H9 (cell line): ENCODE measurements around the gene UBE2L3. TPM values are rescaled to one million over a fixed set of nuclear protein-coding genes. Genes with fewer than 3 reads are reported as not detected.
"Not testable (repeated sequence)": the region's sequence is repeated elsewhere in the genome, so short reads cannot be mapped to it uniquely, and the experiment has no call there.

Source experiments
- DNase-seq: peaks from one replicate; pipeline ENCODE4 v3.0.0-alpha.2; 2017
- H2AFZ ChIP-seq: one replicate; pipeline ENCODE4 v1.6.1; 2013; ENCODE audit warnings: mild to moderate bottlenecking, low read length, control low read depth, moderate library complexity
- H2AK5ac ChIP-seq: 2 replicates; pipeline ENCODE4 v1.6.1; 2013; ENCODE audit warnings: low read length, control low read depth, mixed read lengths; ENCODE audit not compliant: insufficient read length
- H2BK120ac ChIP-seq: one replicate; pipeline ENCODE4 v1.6.1; 2013; ENCODE audit warnings: low read depth, mild to moderate bottlenecking, low read length, control low read depth, inconsistent platforms; ENCODE audit not compliant: poor library complexity, severe bottlenecking
- H2BK12ac ChIP-seq: 2 replicates; pipeline ENCODE4 v1.6.1; 2013; ENCODE audit warnings: low read length, control low read depth, mixed read lengths, low read depth; ENCODE audit not compliant: insufficient read length
- H2BK15ac ChIP-seq: 2 replicates; pipeline ENCODE4 v1.6.1; 2013; ENCODE audit warnings: low read depth, low read length, control low read depth
- H2BK20ac ChIP-seq: one replicate; pipeline ENCODE4 v1.6.1; 2013; ENCODE audit warnings: low read depth, mild to moderate bottlenecking, low read length, control low read depth, inconsistent platforms; ENCODE audit not compliant: poor library complexity, severe bottlenecking
- H2BK5ac ChIP-seq: 2 replicates; pipeline ENCODE4 v1.6.1; 2013; ENCODE audit warnings: low read length, control low read depth, mixed read lengths; ENCODE audit not compliant: insufficient read length
- H3K14ac ChIP-seq: 2 replicates; pipeline ENCODE4 v1.6.1; 2013; ENCODE audit warnings: low read length, control low read depth; ENCODE audit not compliant: insufficient read depth
- H3K18ac ChIP-seq: 2 replicates; pipeline ENCODE4 v1.6.1; 2013; ENCODE audit warnings: low read depth, mild to moderate bottlenecking, mixed read lengths, low read length, control low read depth; ENCODE audit not compliant: insufficient read length
- H3K23ac ChIP-seq: 2 replicates; pipeline ENCODE4 v1.6.1; 2013; ENCODE audit warnings: low read length, control low read depth, mixed read lengths, low read depth; ENCODE audit not compliant: insufficient read length
- H3K23me2 ChIP-seq: 2 replicates; pipeline ENCODE4 v1.6.1; 2013; ENCODE audit warnings: low read depth, mild to moderate bottlenecking, mixed read lengths, low read length, control low read depth; ENCODE audit not compliant: insufficient read length, poor library complexity, severe bottlenecking
- H3K27ac ChIP-seq: 2 replicates; pipeline ENCODE4 v1.5.1; 2013; ENCODE audit warnings: low read length, control low read depth, mixed read lengths, low read depth; ENCODE audit not compliant: insufficient read length
- H3K27me3 ChIP-seq: 2 replicates; pipeline ENCODE4 v1.6.1; 2013; ENCODE audit warnings: low read length, control low read depth, inconsistent platforms; ENCODE audit not compliant: insufficient read depth
- H3K4ac ChIP-seq: 2 replicates; pipeline ENCODE4 v1.6.1; 2013; ENCODE audit warnings: low read depth, mild to moderate bottlenecking, control low read depth, inconsistent platforms, low read length, moderate library complexity
- H3K4me1 ChIP-seq: 2 replicates; pipeline ENCODE4 v1.6.1; 2013; ENCODE audit warnings: low read length, control low read depth, inconsistent platforms; ENCODE audit not compliant: insufficient read depth
- H3K4me2 ChIP-seq: 2 replicates; pipeline ENCODE4 v1.6.1; 2013; ENCODE audit warnings: low read length, control low read depth, mixed read lengths; ENCODE audit not compliant: insufficient read length, insufficient read depth
- H3K56ac ChIP-seq: 2 replicates; pipeline ENCODE4 v1.6.1; 2013; ENCODE audit warnings: low read depth, mild to moderate bottlenecking, mixed read lengths, low read length, control low read depth; ENCODE audit not compliant: insufficient read length
- H3K79me1 ChIP-seq: 2 replicates; pipeline ENCODE4 v1.6.1; 2013; ENCODE audit warnings: low read depth, mild to moderate bottlenecking, moderate library complexity, low read length, control low read depth, inconsistent platforms; ENCODE audit not compliant: insufficient read depth, poor library complexity, severe bottlenecking
- H3K79me2 ChIP-seq: 2 replicates; pipeline ENCODE4 v1.6.1; 2013; ENCODE audit warnings: low read length, control low read depth, inconsistent platforms; ENCODE audit not compliant: insufficient read depth
- H3K9ac ChIP-seq: 2 replicates; pipeline ENCODE4 v1.6.1; 2013; ENCODE audit warnings: low read length, control low read depth, mixed read lengths; ENCODE audit not compliant: insufficient read length; ENCODE audit errors: extremely low read depth
- H3K9me3 ChIP-seq: one replicate; pipeline ENCODE4 v1.6.1; 2013; ENCODE audit warnings: low read depth, low read length, inconsistent platforms; ENCODE audit not compliant: control insufficient read depth
- H3T11ph ChIP-seq: one replicate; pipeline ENCODE4 v1.6.1; 2013; ENCODE audit warnings: mild to moderate bottlenecking, low read length, control low read depth, inconsistent platforms
- H4K20me1 ChIP-seq: one replicate; pipeline ENCODE4 v1.6.1; 2013; ENCODE audit not compliant: control insufficient read depth, insufficient read length, insufficient read depth
- H4K5ac ChIP-seq: 2 replicates; pipeline ENCODE4 v1.6.1; 2013; ENCODE audit warnings: low read depth, mild to moderate bottlenecking, mixed read lengths, low read length, control low read depth; ENCODE audit not compliant: insufficient read length
- H4K8ac ChIP-seq: replicated peaks from 2 replicates; pipeline ENCODE4 v1.6.1; 2013; ENCODE audit warnings: low read length, control low read depth, mixed read lengths, low read depth; ENCODE audit not compliant: insufficient read length
- H4K91ac ChIP-seq: 2 replicates; pipeline ENCODE4 v1.6.1; 2013; ENCODE audit warnings: low read depth, mild to moderate bottlenecking, moderate library complexity, mixed read lengths, low read length, control low read depth; ENCODE audit not compliant: insufficient read length
- H3K27ac Mint-ChIP-seq, 3 experiments: 2 replicates in 2 of 3; 3 replicates in 1 of 3; pipeline ENCODE4 v1.8.0; 2020 to 2021; ENCODE audit warnings: mixed read lengths in 3 of 3, mild to moderate bottlenecking in 1 of 3, moderate library complexity in 1 of 3
- H3K27me3 Mint-ChIP-seq: 2 replicates; pipeline ENCODE4 v1.8.0; 2021; ENCODE audit warnings: low read depth, mild to moderate bottlenecking, moderate library complexity, mixed read lengths
- H3K36me3 Mint-ChIP-seq, 3 experiments: 2 replicates in 2 of 3; 3 replicates in 1 of 3; pipeline ENCODE4 v1.8.0; 2020 to 2021; ENCODE audit warnings: low read depth in 3 of 3, mixed read lengths in 3 of 3; ENCODE audit not compliant: insufficient read depth in 1 of 3
- H3K4me1 Mint-ChIP-seq, 2 experiments: 2 replicates each; pipeline ENCODE4 v1.8.0; 2020; ENCODE audit warnings: mixed read lengths in 2 of 2
- H3K4me3 Mint-ChIP-seq, 2 experiments: 2 replicates in 1 of 2; 3 replicates in 1 of 2; pipeline ENCODE4 v1.8.0; 2020 to 2021; ENCODE audit warnings: mild to moderate bottlenecking in 2 of 2, mixed read lengths in 2 of 2, moderate library complexity in 1 of 2
- H3K9me3 Mint-ChIP-seq, 2 experiments: 2 replicates in 1 of 2; 3 replicates in 1 of 2; pipeline ENCODE4 v1.8.0; 2020; ENCODE audit warnings: mild to moderate bottlenecking in 2 of 2, mixed read lengths in 2 of 2, moderate library complexity in 1 of 2
- CTCF ChIP-seq: fragments of 200-600 bp; sonication (generic); conservative IDR thresholded peaks from 3 replicates; pipeline ENCODE4 v1.8.0; 2021; ENCODE audit warnings: antibody characterized with exemption, mild to moderate bottlenecking
- whole genome bisulfite sequencing: extraction: QIAGEN DNeasy Blood & Tissue Kit; methylation state at CpG from one replicate; pipeline ENCODE4 v1.1.7; 2013; ENCODE audit warnings: missing lambda C conversion rate, low lambda C conversion rate, mixed read lengths; ENCODE audit not compliant: insufficient read length; ENCODE audit errors: extremely low coverage; 5-methylcytosine and 5-hydroxymethylcytosine counted together
- total RNA-seq: library from RNA; stranded (reverse); gene quantifications from 2 replicates; pipeline ENCODE4 v1.2.1, GENCODE V29; 2021

The UBE2L3 gene
- total RNA-seq, 1 experiment from 2014 or later: 79.7 TPM

DNA sequence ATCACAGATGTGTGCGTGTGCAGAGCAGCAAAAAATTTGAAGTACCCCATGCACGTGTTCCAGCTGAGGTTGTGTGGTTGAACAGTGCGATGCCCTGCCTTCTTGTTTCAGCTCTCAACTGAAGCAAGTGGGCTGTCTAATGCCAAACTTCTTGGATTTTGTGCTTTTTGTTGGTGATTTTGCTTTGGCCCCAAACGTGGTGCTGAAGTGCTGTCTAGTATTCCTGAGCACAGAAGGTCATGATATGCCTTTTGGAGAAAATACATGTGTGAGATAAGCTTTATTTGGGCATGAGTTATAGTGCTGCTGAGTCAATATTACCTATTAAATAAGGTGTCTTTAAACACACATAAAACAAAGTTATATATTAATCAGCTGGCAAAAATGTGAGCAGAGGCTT is 48.2 kb downstream of the UBE2L3 start:
- Histone ChIP-seq H2BK5ac (no peak overlapping the region), H3K18ac (no peak overlapping the region), H3K9ac (no peak overlapping the region), H2BK12ac (no peak overlapping the region), H3K56ac (no peak overlapping the region), H3K4me1 (no peaks in the 10 kb centered on the region; the same call in 1 of the 2 replicates), H3K14ac (no peak overlapping the region), H3K27ac (no peak overlapping the region), H3K27me3 (no peaks in the 10 kb centered on the region), H3K23me2 (no peaks in the 10 kb centered on the region), H4K20me1 (no peaks in the 10 kb centered on the region), H3K23ac (no peak overlapping the region), H3T11ph (no peak overlapping the region), H4K8ac (no peak overlapping the region), H2BK15ac (no peak overlapping the region), H2BK20ac (no peak overlapping the region), H3K79me1 (no peaks in the 10 kb centered on the region), H3K4ac (no peak overlapping the region), H2AFZ (no peak overlapping the region), H4K91ac (no peak overlapping the region), H3K4me2 (no peak overlapping the region), H4K5ac (no peak overlapping the region), H3K9me3 (no peaks in the 10 kb centered on the region), H2AK5ac (no peak overlapping the region), H3K79me2 (peaks cover 4% of the 10 kb centered on the region; the same call in 1 of the 2 replicates), H2BK120ac (no peak overlapping the region)
- H3K27ac Mint-ChIP-seq: no peak overlapping the region
- H3K27me3 Mint-ChIP-seq: peaks cover 1% of the 10 kb centered on the region; the same call in 1 of the 2 replicates
- no peak for TF ChIP-seq CTCF
- H3K36me3 Mint-ChIP-seq: peaks cover 30 to 49% (median 41%) of the 10 kb centered on the region in 3 experiments; a peak in 6 of 7 replicates
- DNase-seq: no peak
- no peaks in the 10 kb centered on the region; a peak in 1 of 4 replicates for H3K4me1 Mint-ChIP-seq
- H3K9me3 Mint-ChIP-seq: no peaks in the 10 kb centered on the region
- no CpG with 5 or more reads among the region's 4 CpGs for WGBS
- no peak overlapping the region for H3K4me3 Mint-ChIP-seq

GRCh38 chr22:21617337-21617736 is 49.8 kb downstream of the UBE2L3 start:
- H3K4me1 Mint-ChIP-seq, H3K4me2 ChIP-seq: not testable (repeated sequence)
- no CpG with 5 or more reads among the region's 6 CpGs for WGBS

More at GRCh38 chr22:21617337-21617736, 49.8 kb downstream of the UBE2L3 start:
- not testable (repeated sequence) for H2BK15ac ChIP-seq, H3K9me3 Mint-ChIP-seq, H4K8ac ChIP-seq, H4K91ac ChIP-seq, H2BK5ac ChIP-seq, H3K4me1 ChIP-seq, H3K27me3 ChIP-seq, H3K27ac Mint-ChIP-seq, H3K18ac ChIP-seq, H4K20me1 ChIP-seq, H2BK12ac ChIP-seq, H4K5ac ChIP-seq, H2BK20ac ChIP-seq, H3K79me2 ChIP-seq, H3K4me3 Mint-ChIP-seq, H3K27ac ChIP-seq, H3K27me3 Mint-ChIP-seq, H3K79me1 ChIP-seq, H3K56ac ChIP-seq, H2BK120ac ChIP-seq, H3K23ac ChIP-seq, H3K4ac ChIP-seq, H3K14ac ChIP-seq, H3K9ac ChIP-seq, H3T11ph ChIP-seq, DNase-seq, H3K23me2 ChIP-seq, H2AFZ ChIP-seq, H2AK5ac ChIP-seq, H3K9me3 ChIP-seq
- H3K36me3 Mint-ChIP-seq: peaks cover 18 to 43% (median 35%) of the 10 kb centered on the region in 3 experiments; a peak in 6 of 7 replicates
